22Rv1 (cell line): ENCODE data around the gene STIM1.

Experiments
- CTCF ChIP-seq: fragments of 450-650 bp; IDR thresholded peaks from 2 replicates; pipeline ENCODE4 v1.5.1; 2017; ENCODE audit warnings: mild to moderate bottlenecking
- ZFX ChIP-seq: fragments of 450-650 bp; IDR thresholded peaks from 2 replicates; pipeline ENCODE4 v1.6.1; 2017; ENCODE audit warnings: antibody characterized with exemption, borderline replicate concordance

- TF ChIP-seq CTCF, result no peak
- no peak for TF ChIP-seq ZFX
Measured at GRCh38 chr11:4025248-4025966, 169.9 kb downstream of the STIM1 start.
